HG02798 (cell line): Measurements from ENCODE around the gene TNIP2.

Experiments
- ATAC-seq: cut with Tn5 transposase; IDR thresholded peaks from one replicate; pipeline ENCODE4 v1.9.1; 2021; ENCODE audit warnings: mild to moderate bottlenecking; ENCODE audit not compliant: unreplicated experiment, poor library complexity

Gene TNIP2

DNA sequence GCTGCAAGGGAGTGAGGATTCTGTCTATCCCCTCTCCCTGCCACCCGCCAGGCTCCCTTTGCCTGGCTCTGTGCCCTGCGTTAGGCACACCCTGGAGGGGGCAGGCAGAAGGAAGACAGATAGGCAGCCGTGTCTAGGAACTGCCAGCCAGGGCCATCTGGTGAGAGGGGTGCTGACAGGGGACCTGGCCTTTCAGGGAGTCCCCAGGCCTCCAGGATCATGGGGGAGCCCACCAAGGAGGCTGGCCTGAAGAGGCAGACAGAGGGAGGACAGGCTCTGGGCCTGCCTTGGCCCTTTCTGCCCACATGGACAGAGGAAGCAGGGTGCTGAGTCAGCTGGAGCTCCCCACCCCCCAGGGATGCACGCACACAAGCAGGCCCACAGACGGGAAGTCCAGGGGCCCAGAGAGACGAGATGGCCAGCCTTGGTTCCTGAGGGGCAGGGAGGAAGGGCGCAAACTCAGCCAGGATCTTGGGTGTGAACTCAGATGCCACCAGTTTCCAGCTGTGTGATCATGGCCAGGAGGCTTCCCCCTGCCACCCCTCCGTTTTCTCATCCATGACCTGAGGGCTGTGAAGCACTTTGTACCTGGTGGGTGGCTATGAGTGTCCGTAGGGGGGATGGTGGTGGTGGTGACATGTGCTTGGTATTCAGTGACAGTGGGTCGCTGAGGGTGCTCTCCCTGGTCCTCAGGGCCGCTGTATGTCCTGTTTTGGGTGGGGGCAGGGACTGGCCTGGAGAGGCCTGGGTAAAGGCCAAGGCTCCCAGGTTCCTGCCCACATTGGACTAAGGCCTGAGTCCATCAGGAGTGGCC is 38.6 kb upstream of the TNIP2 start:
- no peak for ATAC-seq

DNA sequence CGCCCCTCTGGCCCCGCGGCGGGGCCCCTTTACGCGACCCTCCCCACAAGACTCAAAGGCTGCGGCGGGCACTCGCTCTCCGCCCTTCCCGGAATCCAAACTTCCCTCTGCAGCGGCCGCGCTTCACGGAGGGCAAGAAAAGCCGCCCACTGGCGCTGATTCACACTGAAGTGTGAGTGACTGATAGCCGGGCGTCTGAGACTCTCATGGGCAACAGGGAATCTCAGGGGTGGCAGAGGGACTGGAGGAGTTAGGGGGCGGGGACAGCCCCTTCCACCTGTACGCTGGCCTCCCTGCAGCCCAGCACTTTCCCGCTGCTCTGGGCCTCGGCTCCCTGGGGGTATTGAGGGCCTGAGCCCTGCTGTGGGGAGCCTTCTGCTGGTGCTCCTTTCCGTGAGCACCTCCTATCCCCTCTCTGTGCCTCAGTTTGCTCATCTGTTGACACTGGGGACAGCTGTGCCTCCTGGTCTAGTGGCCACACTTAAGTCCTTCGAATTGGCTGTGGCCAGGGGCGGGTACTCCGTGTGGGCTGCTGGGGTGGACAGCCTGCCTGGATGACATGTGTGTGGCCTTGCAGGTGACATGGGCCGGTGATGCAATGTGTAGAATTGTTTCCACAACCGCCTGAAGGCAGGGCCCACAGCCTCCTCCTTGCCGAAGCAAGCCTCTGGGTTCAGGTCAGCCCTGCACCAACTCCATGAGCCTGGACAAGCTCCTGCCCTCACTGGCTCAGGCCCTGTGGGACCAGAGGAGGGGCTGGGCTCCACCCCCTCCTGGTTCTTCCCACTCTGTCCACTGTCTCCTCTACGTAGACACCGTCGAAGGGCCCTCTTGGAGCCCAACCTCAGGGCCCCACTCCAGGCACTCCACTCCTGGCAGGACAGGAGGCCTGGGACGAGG is 37.7 kb upstream of the TNIP2 start:
- ATAC-seq, result no peak

DNA sequence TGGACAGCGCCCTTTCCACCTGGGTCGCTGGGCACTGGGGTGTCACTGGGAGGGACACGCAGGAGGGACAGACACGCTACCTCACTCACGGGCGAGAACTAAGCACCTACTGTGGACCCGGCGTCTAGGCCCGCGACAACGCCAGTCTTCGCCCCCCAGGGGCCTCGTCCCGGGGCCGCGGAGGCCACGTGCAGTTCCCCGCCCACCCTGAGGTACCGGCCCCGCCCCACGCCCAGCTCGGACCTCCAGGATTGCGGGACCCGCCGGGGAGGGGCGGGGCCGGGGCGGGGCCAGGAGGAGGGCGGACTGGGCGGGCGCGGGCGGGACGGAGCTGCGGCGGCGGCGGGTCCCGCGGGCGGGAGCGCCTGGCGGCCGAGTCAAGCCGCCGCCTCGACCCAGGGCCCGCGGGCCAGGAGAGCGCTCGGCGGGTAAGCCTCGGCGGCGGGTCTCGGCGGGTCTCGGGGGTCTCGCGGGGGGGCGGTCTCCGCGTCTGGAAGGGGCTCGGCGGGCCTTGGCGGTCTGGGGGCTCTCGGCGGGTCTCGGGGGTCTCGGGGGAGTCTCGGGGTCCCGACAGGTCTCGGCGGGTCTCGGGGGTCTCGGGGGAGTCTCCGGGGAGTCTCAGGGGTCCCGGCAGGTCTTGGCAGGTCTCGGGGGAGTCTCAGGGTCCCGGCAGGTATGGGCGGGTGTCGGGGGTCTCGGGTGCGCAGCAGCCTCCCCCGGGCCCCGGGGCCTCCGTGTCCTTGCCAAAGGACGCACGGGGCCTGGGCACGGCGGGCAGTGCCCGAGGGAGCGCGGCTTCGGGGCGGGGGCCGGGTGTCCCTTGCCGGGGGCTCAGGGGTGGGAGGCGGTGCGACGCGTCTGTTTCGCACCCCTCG is 36.8 kb upstream of the TNIP2 start, which contains the start of gene SH3BP2:
TSS of gene SH3BP2 (plus strand) at position 375 of the 875 bp plus-strand sequence. CDS start 27,533 bp downstream, outside the sequence.
- ATAC-seq, result peak; percentile 60

DNA sequence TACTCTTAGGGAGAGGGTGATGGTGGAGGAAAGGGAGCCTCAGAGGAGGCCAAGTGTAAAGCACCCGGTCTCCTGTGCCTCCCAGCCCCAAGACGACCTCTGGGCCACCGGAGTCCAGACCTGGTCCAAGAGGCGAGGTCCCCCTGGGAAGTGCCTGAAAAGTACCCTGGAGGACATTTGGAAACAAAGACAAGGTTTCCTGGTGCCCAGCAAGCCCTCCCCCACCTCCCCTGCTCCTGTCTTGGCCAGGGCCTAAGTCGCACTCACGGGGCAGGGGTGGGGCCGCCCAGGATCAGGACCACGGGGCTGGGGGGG is 36.2 kb upstream of the TNIP2 start:
- ATAC-seq, result no peak

DNA sequence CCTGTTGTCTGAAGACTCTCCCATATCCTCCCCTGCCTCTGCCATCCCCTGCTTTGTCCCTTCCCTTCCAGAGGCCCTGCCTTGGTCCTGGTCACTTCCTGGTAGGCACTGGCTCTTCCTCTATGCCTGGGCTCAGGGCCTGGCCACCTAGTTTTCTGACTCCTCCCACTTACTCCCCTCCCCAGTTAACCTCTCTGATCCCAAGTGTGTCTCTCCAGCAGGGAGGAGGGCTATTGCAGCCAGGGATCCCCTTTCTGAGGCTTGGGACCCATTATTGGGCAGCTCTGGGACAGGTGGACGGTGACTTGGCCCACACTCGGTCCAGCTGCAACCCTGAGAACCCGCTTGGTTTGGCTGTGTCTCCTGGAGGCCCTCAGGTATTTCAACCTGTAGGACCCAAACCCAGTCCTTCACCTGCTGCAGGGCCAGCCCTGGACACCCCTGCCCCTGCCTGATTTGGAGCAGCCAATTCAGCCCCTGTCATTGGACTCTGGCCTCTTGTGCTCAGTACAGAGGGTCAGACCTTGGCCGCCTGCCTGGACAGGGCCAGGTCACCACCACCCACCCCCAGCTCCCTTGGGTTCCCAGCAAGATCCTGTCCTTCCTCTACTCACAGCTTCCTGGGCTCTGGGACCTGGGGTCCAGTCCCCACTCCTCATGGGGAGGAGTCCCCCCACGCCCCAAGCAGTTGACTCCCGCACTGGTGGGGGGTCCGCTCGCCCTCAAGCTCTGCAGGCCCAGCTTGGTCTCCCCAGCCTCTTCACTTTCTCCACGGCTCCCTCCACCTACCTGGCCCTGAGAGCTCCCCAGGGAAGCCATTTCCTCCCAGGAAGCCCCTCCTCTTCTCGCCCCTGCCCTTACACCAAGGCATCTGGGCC is 35.6 kb upstream of the TNIP2 start:
- no peak for ATAC-seq

DNA sequence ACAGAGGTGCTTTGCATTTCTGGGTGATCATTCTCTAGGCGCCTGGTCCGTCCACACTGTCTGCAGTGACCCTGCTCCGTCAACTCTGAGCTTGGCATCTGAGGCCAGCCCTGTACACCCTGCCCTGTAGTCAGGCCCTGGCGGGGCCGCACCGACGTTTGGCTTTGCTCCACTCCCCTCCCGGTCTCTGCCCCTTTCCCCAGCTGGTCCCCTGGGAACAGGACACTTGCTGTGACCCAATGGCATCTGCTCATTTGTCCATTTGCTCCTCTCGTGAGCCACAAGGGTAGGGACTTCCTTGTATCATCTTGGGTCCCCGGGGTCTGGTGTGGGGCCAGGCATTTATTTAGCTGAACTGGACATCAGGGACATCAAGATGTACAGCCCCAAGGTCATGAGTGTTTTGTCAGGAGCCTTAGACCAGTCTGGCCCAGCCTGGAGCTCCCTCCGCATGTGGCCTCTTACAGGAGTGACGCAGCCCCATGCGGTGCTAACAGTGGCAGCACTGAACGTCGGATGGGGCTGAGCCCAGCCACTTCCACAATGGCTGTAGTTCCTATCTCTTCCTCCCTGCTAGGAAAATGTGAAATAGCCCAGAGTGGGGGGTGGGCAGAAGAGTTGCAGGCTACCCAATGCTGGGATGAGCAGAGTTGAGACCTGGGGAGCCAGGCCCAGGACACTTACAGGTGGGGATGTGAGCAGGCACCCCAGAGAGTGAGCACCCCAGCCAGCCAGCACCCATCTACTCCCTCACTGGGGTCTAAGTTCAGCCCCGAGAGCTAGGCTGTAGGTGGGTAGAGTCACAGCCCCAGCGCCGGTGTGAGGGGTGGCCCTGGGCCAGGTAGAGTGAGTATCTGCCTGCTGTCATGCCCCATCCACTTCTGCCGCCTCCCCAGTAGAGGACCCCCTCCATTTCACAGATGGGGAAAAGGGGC is 34.7 kb upstream of the TNIP2 start:
- no peak for ATAC-seq

DNA sequence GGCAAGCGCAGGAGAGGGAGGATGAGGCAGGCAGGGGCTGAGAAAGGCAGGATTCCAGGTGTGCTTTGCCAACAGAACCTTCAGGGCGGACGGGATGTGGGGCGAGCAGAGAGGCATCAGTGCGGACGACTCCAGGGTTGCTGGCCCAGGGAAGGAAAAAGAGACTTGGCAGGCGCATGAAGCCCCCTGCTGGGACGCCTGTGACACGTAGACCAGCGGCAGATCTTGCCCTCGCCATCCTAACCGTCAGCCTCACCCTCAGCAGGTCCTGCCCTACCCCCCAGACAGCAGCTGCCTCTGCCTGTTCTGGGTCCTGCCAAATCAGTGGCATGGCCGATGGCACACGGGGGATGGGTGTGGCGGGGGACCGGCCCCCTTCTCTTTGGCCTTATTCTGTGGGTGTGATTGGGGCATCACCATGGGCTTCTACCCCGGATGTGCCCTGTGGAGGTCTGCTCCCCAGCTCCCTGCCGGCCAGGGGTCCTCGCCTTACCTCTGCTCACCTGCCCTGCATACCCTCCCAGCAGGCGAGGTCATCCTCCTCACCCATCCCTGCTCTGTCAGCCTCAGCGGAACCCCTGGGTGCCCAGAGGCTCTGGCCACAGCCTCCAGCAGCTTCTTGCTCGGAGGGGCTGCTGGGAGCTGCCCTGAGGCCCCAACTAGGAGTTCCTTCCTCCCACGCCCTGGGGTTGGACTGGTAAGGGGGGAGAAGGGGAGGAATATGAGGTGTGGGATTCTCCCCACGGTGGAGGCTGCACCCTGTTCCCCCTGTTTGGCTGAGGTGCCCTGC is 33.9 kb upstream of the TNIP2 start:
- no peak for ATAC-seq

DNA sequence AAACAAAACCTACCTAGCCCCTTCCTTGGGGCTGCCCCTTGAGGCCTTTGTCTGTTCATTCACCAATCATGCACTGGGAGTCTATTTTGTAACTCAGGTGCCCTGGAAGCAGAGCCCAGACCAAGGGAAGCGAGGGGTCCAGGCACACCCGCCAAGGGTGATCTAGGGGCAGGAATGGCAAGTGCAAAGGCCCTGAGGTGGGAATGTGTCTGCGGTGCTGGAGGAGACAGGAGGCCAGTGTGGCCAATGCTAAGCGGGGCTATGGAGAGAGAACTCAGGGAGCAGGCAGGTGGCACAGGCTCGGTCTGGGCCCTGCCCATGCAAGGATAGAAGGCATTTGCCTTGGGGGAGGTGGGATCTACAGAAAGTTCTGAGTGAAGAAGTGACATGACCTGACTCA is 33.2 kb upstream of the TNIP2 start:
- no peak for ATAC-seq

DNA sequence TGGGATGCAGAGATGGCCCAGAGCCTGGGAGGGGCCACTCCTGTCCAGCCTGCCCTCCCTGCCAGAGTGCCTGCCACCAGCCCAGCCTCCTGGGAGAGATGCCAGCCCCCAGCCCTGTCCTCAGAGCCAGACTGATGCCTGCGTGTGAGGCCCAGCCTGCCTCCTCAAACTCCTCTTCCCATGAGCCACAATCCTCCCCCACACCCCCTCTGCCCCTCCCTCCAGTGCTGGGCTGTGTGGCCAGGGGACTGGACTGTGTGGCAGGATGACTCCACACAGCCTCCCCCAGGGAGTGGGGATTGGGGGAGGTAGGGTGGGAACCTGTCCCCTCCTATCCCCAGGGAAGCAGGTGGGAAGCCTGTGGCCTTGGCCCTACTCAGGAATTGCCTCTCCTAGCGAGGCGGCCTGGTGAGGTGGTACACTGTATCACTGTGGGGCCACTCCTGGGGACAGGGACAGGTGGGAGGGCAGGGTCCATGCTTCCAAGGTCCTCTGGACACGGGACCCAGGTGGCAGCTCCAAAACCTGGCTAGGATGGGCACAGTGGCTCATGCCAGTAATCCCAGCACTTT is 32.5 kb upstream of the TNIP2 start:
- ATAC-seq, result no peak

DNA sequence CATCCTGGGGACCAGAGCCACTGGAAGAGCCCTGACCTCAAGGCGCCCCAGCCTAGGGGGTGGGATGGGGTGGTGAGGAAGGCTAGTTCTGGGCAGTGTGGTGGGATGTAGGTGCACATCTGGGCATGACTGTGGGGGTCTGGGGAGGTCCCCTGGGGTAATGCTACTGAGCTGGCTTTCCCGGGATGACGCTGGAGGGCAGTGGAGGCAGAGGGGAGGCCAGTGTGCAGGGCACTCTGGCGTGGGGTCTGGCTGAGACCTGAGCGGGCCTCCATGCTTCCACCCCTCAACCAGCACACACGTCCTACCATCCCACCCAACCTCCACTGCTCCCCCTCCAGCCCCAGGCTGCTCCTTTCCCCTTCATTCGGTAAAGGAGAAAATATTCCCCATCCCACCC is 32.0 kb upstream of the TNIP2 start:
- ATAC-seq, result no peak

DNA sequence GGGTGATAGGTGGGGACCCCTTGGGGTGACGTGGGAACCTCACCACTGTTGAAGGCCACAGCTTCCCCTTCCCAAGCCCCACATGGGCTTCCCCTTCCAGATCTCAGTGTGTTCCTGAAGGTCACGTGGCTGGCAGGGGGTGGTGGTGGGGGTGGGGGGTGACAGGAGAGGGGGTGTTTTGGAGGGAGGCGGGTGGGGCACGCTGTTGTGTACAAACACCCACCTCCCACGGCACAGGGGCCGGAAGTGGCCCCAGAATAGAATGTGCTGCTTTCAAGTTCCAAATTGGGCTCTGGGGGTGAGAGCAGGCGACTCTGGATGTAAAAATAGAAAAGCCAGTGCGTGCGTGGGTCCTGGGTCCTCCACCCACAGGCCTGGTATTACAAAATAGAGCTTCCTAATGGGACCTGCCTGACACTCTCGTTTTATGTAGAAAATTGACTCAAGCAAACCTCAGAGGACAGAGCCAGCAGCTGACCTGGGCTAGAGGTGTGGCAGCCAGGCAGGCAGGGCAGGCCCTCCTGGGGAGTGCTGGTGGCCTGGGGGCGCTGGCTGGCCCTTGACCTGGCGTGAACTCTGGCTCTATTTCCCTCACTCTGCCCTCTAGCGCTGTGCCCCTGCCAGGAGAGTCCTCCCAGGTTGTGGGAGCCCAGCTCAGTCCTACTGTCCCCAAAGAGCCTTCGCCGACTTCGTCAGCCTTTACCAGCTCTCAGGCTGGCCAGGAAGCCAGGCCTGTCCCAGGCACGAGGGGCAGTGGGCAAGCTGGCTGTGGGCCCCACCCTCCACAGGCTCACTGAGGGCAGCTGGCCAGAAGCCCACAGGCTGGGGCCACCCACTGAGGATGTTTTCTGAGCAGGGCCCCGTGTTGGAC is 31.3 kb upstream of the TNIP2 start:
- peak; percentile 79 for ATAC-seq

DNA sequence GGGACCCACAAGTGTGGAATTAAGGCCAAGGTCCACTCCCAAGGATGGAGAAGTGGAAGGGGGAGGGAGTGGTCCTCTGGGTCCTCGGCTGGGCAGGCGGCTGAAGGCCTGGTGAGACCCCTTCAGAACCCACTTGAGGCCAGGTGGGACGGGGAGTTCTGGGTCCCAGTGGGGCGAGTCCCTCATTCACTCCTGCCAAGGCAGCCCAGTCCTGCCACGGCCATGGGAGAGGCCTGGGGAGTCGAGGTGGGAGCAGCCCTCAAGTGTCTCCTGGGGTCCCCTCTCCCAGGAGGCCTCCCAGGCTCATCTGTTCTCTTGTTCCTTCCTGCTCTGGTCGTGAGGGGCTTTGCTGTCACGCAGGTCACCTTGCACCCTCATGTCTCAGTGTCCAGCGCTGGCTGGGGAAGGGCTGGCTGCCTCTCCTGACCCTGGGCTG is 30.7 kb upstream of the TNIP2 start:
- no peak for ATAC-seq

DNA sequence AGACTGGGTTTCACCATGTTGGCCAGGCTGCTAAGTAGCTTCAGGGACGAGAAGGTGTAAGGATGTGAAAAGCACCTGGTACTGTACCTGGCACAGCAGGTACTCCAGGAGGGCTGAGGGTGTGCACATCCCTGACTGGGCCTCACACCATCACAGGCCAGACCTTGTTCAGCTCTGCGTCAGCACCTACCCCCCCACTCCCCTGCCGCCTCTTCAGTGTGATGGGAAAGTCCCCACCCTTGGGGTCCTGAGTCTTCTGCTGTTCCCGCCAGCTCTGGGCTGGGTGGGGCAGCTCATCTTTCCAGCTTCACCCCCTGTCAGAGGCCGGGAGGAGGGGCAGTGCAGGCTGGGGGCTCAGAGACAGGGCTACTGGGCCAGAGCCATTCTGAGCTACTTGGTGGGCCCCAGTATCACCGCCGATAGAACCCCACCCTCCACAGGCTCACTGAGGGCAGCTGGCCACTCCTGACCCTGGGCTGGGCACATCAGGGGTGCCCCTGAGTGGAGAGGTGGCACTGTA is 30.1 kb upstream of the TNIP2 start:
- no peak for ATAC-seq

DNA sequence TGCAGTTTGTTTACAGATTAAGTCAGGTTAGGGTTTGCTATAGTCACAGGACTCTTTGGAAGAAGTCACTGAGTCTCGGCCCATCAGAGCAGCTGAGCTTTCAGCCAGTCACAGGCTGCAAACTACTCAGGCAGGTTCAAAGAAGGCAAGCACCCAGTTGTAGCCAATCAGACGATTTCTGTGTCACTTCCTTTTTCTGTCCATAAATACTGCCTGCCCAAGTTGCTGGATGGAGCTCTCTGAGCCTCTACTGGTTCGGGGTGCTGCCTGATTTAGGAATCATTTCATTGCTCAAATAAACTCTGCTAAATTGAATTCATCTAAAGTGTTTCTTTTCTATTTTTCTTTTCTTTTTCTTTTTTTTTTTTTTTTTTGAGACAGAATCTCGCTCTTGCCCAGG is 29.5 kb upstream of the TNIP2 start:
- peak; percentile 29 for ATAC-seq

DNA sequence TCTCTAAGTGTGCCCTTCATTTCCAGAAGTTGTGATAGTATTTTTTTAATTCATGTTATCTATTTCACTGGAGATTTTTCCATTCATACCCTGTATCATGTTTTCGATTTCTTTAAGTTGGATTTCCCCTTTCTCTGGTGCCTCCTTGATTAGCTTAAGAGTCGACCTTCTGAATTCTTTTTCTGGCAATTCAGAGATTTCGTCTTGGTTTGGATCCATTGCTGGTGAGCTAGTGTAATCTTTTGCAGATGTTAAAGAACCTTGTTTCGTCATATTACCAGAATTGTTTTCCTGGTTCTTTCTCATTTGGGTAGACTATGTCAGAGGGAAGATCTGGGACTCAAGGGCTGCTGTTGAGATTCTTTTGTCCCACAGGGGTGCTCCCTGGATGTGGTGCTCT is 27.7 kb upstream of the TNIP2 start:
- no peak for ATAC-seq

DNA sequence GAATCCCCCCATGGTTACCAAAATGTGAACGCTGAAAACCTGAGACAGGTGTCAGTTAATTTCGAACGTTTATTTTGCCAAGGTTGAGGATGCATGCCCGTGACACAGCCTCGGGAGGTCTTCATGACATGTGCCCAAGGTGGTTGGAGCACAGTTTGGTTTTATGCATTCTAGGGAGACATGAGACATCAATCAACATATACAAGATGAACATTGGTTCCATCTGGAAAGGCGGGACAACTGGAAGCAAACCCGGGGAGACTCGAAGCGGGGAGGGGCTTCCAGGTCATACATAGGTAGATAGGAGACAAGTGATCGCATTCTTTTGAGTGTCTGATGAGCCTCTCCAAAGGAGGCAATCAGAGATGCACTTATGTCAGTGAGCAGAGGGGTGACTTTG is 25.8 kb upstream of the TNIP2 start:
- ATAC-seq, result no peak
